Loucy (cell line): ENCODE measurements around the gene POLR2H.

Experiments
- H2AFZ ChIP-seq: fragments of 200-600 bp; sonication (generic); 2 replicates; pipeline ENCODE4 v1.6.0; 2016; ENCODE audit warnings: antibody characterized with exemption, mild to moderate bottlenecking, low read length, moderate library complexity
- H3F3A ChIP-seq: fragments of 200-600 bp; 2 replicates; pipeline ENCODE4 v1.6.0; 2016; ENCODE audit warnings: antibody characterized with exemption, low read depth, mild to moderate bottlenecking
- H3K27me3 ChIP-seq: fragments of 200-600 bp; sonication (generic); 2 replicates; pipeline ENCODE4 v1.6.1; 2014; ENCODE audit warnings: low read length, mild to moderate bottlenecking; ENCODE audit not compliant: insufficient read depth, poor library complexity, severe bottlenecking
- H3K36me3 ChIP-seq: fragments of 200-600 bp; sonication (generic); 2 replicates; pipeline ENCODE4 v1.6.1; 2016; ENCODE audit warnings: low read length; ENCODE audit not compliant: insufficient read depth
- H3K4me1 ChIP-seq: fragments of 200-600 bp; sonication (generic); 2 replicates; pipeline ENCODE4 v1.5.1; 2014; ENCODE audit warnings: low read length, mild to moderate bottlenecking; ENCODE audit not compliant: insufficient read depth, poor library complexity, severe bottlenecking
- H3K4me2 ChIP-seq: fragments of 200-600 bp; sonication (generic); 2 replicates; pipeline ENCODE4 v1.6.0; 2014; ENCODE audit warnings: antibody characterized with exemption, low read length, low read depth, mild to moderate bottlenecking; ENCODE audit not compliant: poor library complexity, severe bottlenecking
- H3K4me3 ChIP-seq: fragments of 200-600 bp; sonication (generic); 2 replicates; pipeline ENCODE4 v1.5.1; 2014; ENCODE audit warnings: low read length, mild to moderate bottlenecking, mixed read lengths; ENCODE audit not compliant: poor library complexity, severe bottlenecking
- H3K79me2 ChIP-seq: fragments of 200-600 bp; sonication (generic); 2 replicates; pipeline ENCODE4 v1.6.1; 2014; ENCODE audit warnings: low read length; ENCODE audit not compliant: insufficient read depth
- H3K9ac ChIP-seq: fragments of 200-600 bp; sonication (generic); 2 replicates; pipeline ENCODE4 v1.6.0; 2014; ENCODE audit warnings: mild to moderate bottlenecking, low read depth, low read length, moderate library complexity; ENCODE audit not compliant: poor library complexity, severe bottlenecking
- H3K9me2 ChIP-seq: fragments of 200-600 bp; sonication (generic); replicated peaks from 2 replicates; pipeline ENCODE4 v1.6.1; 2016; ENCODE audit warnings: low read depth, low read length, mixed read lengths
- H3K9me3 ChIP-seq: fragments of 200-600 bp; sonication (generic); 2 replicates; pipeline ENCODE4 v1.6.1; 2014; ENCODE audit warnings: mild to moderate bottlenecking, antibody characterized with exemption, low read length, low read depth; ENCODE audit not compliant: insufficient read depth
- H4K20me1 ChIP-seq: fragments of 200-600 bp; sonication (generic); 2 replicates; pipeline ENCODE4 v1.6.0; 2014; ENCODE audit warnings: antibody characterized with exemption, low read length, mild to moderate bottlenecking; ENCODE audit not compliant: insufficient read depth, poor library complexity, severe bottlenecking
- EZH2phosphoT487 ChIP-seq: fragments of 200-600 bp; IDR thresholded peaks from 2 replicates; pipeline ENCODE4 v1.6.1; 2018; ENCODE audit warnings: antibody characterized with exemption, mild to moderate bottlenecking, moderate library complexity, borderline replicate concordance
- TF ChIP-seq, protein P1 (sequence below): fragments of 200-600 bp; sonication (generic); conservative IDR thresholded peaks from 2 replicates; pipeline ENCODE4 v1.5.1; 2014; ENCODE audit warnings: mild to moderate bottlenecking, antibody characterized with exemption, low read length

POLR2H gene

DNA sequence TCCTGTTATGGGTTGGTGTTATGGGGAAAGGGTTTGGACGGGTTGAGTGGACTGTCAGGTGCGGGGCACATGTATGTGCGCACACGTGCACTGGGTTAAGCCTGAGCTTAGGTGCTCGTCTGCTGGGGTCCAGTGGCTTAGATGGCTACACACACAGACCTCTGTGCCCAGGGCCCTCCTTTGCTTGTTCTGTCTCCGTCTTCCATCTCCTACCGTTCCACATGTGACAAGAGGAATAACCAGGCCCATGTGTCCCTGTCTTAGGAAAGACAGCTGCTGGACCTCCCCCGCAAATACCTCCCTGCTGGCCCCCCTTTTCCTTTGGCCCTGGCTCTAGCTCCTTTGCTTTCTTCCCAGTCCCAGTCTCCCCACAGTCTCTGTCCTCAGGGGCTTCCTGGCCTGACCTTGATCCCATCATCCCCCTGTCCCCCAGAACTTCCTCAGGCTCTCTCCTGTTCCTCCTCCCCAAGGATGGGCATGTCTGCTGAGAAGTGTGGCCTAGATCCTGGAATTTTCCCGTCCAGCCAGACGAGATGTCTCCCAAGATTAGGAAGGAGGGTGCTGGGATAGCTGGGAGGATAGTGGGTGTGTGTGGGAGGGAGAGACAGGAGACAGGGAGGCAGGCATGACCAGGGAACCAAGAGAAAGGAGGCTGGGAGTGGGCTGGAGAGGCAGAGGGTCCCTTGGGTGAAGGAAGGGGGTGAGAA is 17.3 kb downstream of the POLR2H start:
- H3K4me3 ChIP-seq: no peak overlapping the region
- H3K27me3 ChIP-seq: no peaks in the 10 kb centered on the region
- H3F3A ChIP-seq: no peaks in the 10 kb centered on the region
- H3K9me3 ChIP-seq: no peaks in the 10 kb centered on the region
- H3K4me2 ChIP-seq: no peak overlapping the region
- H3K9me2 ChIP-seq: no peaks in the 10 kb centered on the region
- H3K9ac ChIP-seq: no peak overlapping the region
- H3K36me3 ChIP-seq: no peaks in the 10 kb centered on the region
- no peaks in the 10 kb centered on the region for H3K79me2 ChIP-seq
- H3K4me1 ChIP-seq: no peaks in the 10 kb centered on the region
- H4K20me1 ChIP-seq: no peaks in the 10 kb centered on the region
- no peak for TF ChIP-seq EZH2phosphoT487
- TF ChIP-seq, protein P1, sequence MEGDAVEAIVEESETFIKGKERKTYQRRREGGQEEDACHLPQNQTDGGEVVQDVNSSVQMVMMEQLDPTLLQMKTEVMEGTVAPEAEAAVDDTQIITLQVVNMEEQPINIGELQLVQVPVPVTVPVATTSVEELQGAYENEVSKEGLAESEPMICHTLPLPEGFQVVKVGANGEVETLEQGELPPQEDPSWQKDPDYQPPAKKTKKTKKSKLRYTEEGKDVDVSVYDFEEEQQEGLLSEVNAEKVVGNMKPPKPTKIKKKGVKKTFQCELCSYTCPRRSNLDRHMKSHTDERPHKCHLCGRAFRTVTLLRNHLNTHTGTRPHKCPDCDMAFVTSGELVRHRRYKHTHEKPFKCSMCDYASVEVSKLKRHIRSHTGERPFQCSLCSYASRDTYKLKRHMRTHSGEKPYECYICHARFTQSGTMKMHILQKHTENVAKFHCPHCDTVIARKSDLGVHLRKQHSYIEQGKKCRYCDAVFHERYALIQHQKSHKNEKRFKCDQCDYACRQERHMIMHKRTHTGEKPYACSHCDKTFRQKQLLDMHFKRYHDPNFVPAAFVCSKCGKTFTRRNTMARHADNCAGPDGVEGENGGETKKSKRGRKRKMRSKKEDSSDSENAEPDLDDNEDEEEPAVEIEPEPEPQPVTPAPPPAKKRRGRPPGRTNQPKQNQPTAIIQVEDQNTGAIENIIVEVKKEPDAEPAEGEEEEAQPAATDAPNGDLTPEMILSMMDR: no peak
- no peak overlapping the region for H2AFZ ChIP-seq

DNA sequence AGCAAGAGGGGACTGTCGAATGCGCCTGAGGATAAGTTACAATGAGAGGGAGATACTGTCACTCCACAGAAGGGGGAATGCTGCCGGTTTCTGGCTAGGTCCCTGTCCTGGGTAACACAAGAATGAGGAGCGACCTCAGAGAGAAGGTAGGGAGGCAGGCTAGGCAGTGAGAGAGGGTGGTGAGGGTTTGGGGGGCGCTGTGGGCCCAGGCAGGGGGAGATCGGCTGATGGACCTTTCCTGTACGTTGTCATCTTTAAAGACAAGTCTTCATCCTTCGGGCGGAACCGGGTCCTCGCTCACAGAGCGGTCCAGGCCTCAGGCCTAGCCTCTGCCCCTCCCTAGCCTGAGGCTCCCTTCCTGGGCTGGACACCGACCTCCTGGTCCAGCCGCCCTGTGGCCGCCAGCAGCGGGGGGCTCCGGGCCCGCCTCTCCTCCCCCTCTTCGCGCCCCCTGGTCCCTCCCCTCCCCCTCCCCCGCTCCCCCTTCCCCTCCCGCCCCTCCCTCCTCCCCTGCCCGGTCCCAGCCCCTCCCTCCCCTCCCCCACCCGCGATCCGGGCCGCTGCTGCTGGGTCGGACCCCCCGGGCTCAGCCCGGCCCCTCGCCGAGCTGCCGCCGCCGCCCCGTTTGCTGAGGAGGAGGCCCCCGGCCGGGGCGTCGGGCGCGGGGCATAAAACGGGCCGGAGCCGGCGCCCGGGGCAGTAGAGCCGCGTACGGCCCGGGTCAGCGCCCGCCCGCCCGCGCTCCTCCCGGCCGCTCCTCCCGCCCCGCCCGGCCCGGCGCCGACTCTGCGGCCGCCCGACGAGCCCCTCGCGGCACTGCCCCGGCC is 18.1 kb downstream of the POLR2H start, which contains the start of gene CHRD:
Gene CHRD, plus strand, starts transcription at position 697 of the 827 bp plus-strand sequence. CDS start 265 bp downstream, outside the sequence.
- Histone ChIP-seq H3K4me3 (no peak within 1 kb of the TSS), H2AFZ (no peak within 1 kb of the TSS), H3K36me3 (no peaks in the 10 kb centered on the region), H3K4me2 (no peak within 1 kb of the TSS), H4K20me1 (no peaks in the 10 kb centered on the region), H3F3A (no peaks in the 10 kb centered on the region), H3K4me1 (no peaks in the 10 kb centered on the region), H3K9ac (no peak within 1 kb of the TSS), H3K9me2 (no peaks in the 10 kb centered on the region), H3K9me3 (no peaks in the 10 kb centered on the region), H3K79me2 (no peaks in the 10 kb centered on the region), H3K27me3 (no peaks in the 10 kb centered on the region)
- no peak for TF ChIP-seq EZH2phosphoT487
- TF ChIP-seq, protein P1: no peak

GRCh38 chr3:184380185-184380626 is 18.7 kb downstream of the POLR2H start:
- H4K20me1 ChIP-seq: no peaks in the 10 kb centered on the region
- no peak for TF ChIP-seq EZH2phosphoT487
- TF ChIP-seq, protein P1: no peak
- H3K79me2 ChIP-seq: no peaks in the 10 kb centered on the region
- H3F3A ChIP-seq: no peaks in the 10 kb centered on the region
- no peak overlapping the region for H3K4me2 ChIP-seq
- no peaks in the 10 kb centered on the region for H3K9me2 ChIP-seq
- no peaks in the 10 kb centered on the region for H3K4me1 ChIP-seq
- H3K36me3 ChIP-seq: no peaks in the 10 kb centered on the region
- no peaks in the 10 kb centered on the region for H3K9me3 ChIP-seq
- no peak overlapping the region for H2AFZ ChIP-seq
- no peak overlapping the region for H3K4me3 ChIP-seq
- H3K9ac ChIP-seq: no peak overlapping the region
- no peaks in the 10 kb centered on the region for H3K27me3 ChIP-seq
